Fibroblast of skin of back (primary cell): Measurements from ENCODE around the gene DCST1.

Experiments used
- DNase-seq: peaks from one replicate; pipeline ENCODE4 v3.0.0-alpha.2; 2013

DCST1 gene

DNA sequence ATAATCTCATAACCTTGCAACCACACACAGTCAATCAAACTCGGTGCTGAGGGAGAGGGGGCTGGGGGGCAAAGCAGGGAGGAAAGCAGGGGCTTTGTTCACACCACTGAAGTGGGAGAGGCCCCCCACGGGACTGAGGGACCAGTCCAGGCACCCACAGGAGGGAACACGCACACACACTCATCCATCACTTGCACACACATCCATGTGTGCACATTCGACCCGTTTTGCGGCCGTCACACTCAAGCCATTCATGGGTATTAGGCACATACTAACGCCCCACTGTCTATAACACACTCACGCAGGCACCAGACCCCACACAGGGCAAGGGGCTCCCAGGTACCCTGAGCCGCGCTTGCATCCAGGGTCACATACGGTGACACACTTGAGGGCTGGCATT, 59.0 kb downstream of the DCST1 start:
- DNase-seq: no peak

GRCh38 chr1:155093911-155094621, 60.4 kb downstream of the DCST1 start:
- DNase-seq: peak; percentile 34

- no peak for DNase-seq
Measured at GRCh38 chr1:155094622-155094948, 61.0 kb downstream of the DCST1 start.

- DNase-seq: no peak
Measured at GRCh38 chr1:155099331-155099730, 65.7 kb downstream of the DCST1 start.
